ENCODE data around the gene CD177. TPM values are rescaled to one million over a fixed set of nuclear protein-coding genes. Genes with fewer than 3 reads are reported as not detected.

Gene CD177
- total RNA-seq, 1 experiment from 2014 or later: not detected

DNA sequence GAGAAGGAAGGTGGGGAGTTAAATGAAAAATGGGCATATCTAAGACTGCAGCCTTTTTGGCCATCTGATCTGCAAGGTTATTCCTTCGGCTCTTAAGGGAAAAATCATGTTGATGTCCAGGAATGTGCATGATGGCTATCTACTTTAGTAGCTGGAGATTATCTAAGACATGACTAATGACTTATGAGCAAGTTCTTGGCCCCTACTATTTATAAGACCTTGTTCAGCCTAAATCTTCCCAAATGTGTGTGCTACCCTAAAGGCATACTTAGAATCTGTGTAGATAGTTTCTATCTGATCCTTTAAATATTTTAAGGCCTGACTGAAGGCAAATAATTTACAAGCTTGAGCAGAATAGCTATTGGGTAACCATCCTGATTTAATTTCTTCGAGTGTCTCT lies 41.8 kb upstream of the CD177 start:
- no TSS peak for BruUV-seq (replicated peaks)
- H2AFZ ChIP-seq (ENCODE audit: low read depth, low read length, poor library complexity, severe bottlenecking): no peak overlapping the region
- no peaks in the 10 kb centered on the region for H3K27me3 ChIP-seq (ENCODE audit: insufficient read depth, low read length)
- intact Hi-C loops (cut with micrococcal nuclease): no loop called here
- ATAC-seq (no peak), DNase-seq (ENCODE audit: low read depth, low spot score) (no peak)
- no peaks in the 10 kb centered on the region for H3K79me2 ChIP-seq (ENCODE audit: insufficient read depth, low read length)
- H3K9ac ChIP-seq (ENCODE audit: low read length): no peak overlapping the region
- TF ChIP-seq EGR1 (IDR thresholded peaks at IDR 0.05; ENCODE audit: low read depth) (no peak), TCF7L2 (IDR thresholded peaks at IDR 0.05; ENCODE audit: borderline replicate concordance, extremely low read depth, insufficient read depth, insufficient read length) (no peak), ZFX (IDR thresholded peaks at IDR 0.05) (no peak), SRF (IDR thresholded peaks at IDR 0.05; ENCODE audit: low read depth) (no peak), EZH2 (IDR thresholded peaks at IDR 0.05) (no peak), ZNF274 (IDR thresholded peaks at IDR 0.05; ENCODE audit: low read depth, low read length) (no peak), YY1 (IDR thresholded peaks at IDR 0.05; ENCODE audit: extremely low read depth, insufficient replicate concordance, low read depth, low read length) (no peak), JUND (IDR thresholded peaks at IDR 0.05) (no peak), CTCF (IDR thresholded peaks at IDR 0.05 in 2 of 3, conservative IDR thresholded peaks at IDR 0.05 in 1 of 3; ENCODE audit: borderline replicate concordance in 1 of 3, insufficient read depth in 1 of 3, low read depth in 2 of 3, low read length in 2 of 3) (no peak), FOSL1 (IDR thresholded peaks at IDR 0.05; ENCODE audit: low read depth) (no peak), RAD21 (IDR thresholded peaks at IDR 0.05; ENCODE audit: low read depth) (no peak), CEBPB (IDR thresholded peaks at IDR 0.05; ENCODE audit: low read depth) (no peak), SP1 (IDR thresholded peaks at IDR 0.05; ENCODE audit: low read depth) (no peak), REST (IDR thresholded peaks at IDR 0.05; ENCODE audit: low read depth) (no peak), ELF1 (IDR thresholded peaks at IDR 0.05; ENCODE audit: borderline replicate concordance, low read depth) (no peak), ATF3 (IDR thresholded peaks at IDR 0.05) (no peak), CBX3 (IDR thresholded peaks at IDR 0.05; ENCODE audit: low read depth) (no peak), EZH2phosphoT487 (IDR thresholded peaks at IDR 0.05; ENCODE audit: borderline replicate concordance) (no peak), POLR2AphosphoS5 (IDR thresholded peaks at IDR 0.05; ENCODE audit: low read depth, low read length) (no peak)
- TF ChIP-seq, protein P1, sequence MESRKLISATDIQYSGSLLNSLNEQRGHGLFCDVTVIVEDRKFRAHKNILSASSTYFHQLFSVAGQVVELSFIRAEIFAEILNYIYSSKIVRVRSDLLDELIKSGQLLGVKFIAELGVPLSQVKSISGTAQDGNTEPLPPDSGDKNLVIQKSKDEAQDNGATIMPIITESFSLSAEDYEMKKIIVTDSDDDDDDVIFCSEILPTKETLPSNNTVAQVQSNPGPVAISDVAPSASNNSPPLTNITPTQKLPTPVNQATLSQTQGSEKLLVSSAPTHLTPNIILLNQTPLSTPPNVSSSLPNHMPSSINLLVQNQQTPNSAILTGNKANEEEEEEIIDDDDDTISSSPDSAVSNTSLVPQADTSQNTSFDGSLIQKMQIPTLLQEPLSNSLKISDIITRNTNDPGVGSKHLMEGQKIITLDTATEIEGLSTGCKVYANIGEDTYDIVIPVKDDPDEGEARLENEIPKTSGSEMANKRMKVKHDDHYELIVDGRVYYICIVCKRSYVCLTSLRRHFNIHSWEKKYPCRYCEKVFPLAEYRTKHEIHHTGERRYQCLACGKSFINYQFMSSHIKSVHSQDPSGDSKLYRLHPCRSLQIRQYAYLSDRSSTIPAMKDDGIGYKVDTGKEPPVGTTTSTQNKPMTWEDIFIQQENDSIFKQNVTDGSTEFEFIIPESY (IDR thresholded peaks at IDR 0.05; ENCODE audit: extremely low read depth, insufficient replicate concordance, low read length): no peak
- H3K36me3 ChIP-seq (ENCODE audit: control insufficient read depth in 1 of 2, insufficient read depth in 2 of 2, low read length in 2 of 2): no peaks in the 10 kb centered on the region
- ChIA-PET RAD21 (ENCODE audit: low non-redundant PET in 1 of 2, low total read pairs in 2 of 2, uncharacterized antibody in 2 of 2, unreplicated experiment in 2 of 2) (interaction anchor here in 1 of 2 experiments (0.6 kb wide), 1 partner anchor 106 kb away, joined by 6 read pairs; no protein-coding TSS in a partner anchor), POLR2A (no interaction called here), CTCF (interaction anchor here (0.7 kb wide), 1 partner anchor 114 kb away, joined by 3 read pairs; no protein-coding TSS in a partner anchor)
- H3K27ac ChIP-seq (ENCODE audit: low read depth, low read length): no peak overlapping the region
- H4K20me1 ChIP-seq (ENCODE audit: insufficient read depth): no peaks in the 10 kb centered on the region
- no peak overlapping the region for H3K4me2 ChIP-seq (ENCODE audit: low read length)
- peaks cover 0 to 6% of the 10 kb centered on the region in 2 experiments; a peak in 1 of 4 replicates for H3K4me1 ChIP-seq (ENCODE audit: control insufficient read depth in 1 of 2, insufficient read depth in 2 of 2, low read length in 2 of 2)
- no peaks in the 10 kb centered on the region for H3K9me3 ChIP-seq (ENCODE audit: control insufficient read depth in 1 of 2, insufficient read depth in 1 of 2, low read depth in 1 of 2, low read length in 2 of 2)
- no peak overlapping the region for H3K4me3 ChIP-seq (replicated peaks in 1 of 2; ENCODE audit: low read depth in 1 of 2, low read length in 2 of 2)
- H3K9me2 ChIP-seq (ENCODE audit: insufficient read depth): no peaks in the 10 kb centered on the region
